ENCODE results near the gene SCYL1.

- no peak for TF ChIP-seq CTCF (IDR thresholded peaks at IDR 0.05)
- TF ChIP-seq POLR2A (IDR thresholded peaks at IDR 0.05): no peak
Observed at GRCh38 chr11:65558930-65559509, 34.1 kb downstream of the SCYL1 start.
